GM12875 (cell line): ENCODE results near the gene AP2A2.

Experiments used
- H3K4me3 ChIP-seq: one replicate; pipeline ENCODE4 v1.5.1; 2011; ENCODE audit warnings: low read depth, low read length, control low read depth
- TF ChIP-seq, protein P1 (sequence below): IDR thresholded peaks from 2 replicates; pipeline ENCODE4 v1.5.1; 2011; ENCODE audit warnings: low read depth, mild to moderate bottlenecking, control low read depth, inconsistent platforms, low read length, moderate library complexity, borderline replicate concordance; ENCODE audit not compliant: insufficient read depth

The AP2A2 gene

DNA sequence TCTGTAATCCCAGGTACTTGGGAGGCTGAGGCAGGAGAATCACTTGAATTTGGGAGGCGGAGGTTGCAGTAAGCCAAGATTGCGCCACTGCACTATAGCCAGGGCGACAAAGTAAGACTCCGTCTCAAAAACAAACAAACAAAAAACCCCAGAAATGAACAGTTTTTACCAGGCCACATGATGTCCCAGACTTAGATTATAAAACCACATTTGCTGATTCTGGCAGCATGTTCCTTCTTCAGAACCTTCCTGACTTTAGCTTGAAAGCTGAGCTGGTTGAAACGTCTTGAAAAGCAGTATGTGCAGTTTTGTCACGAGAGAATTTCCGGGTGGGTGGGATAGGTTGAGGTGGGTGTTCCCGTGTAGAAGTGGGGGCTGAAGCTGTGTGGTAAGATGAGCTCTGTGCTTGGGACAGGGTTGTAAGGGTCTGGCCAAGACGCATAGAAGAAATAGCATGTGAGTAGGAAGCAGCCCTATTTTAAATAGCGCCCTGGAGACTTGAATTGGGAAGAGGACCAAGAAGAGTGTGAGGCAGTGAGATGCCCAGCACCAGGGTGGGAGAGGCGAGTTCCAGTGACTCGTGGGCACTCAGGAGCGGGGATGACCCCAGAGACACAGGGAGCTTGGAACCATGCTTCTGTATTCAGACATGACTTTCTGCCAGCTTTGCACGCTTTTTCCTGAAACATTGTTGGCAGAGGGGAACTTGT, 7.6 kb downstream of the AP2A2 start:
- TF ChIP-seq, protein P1, sequence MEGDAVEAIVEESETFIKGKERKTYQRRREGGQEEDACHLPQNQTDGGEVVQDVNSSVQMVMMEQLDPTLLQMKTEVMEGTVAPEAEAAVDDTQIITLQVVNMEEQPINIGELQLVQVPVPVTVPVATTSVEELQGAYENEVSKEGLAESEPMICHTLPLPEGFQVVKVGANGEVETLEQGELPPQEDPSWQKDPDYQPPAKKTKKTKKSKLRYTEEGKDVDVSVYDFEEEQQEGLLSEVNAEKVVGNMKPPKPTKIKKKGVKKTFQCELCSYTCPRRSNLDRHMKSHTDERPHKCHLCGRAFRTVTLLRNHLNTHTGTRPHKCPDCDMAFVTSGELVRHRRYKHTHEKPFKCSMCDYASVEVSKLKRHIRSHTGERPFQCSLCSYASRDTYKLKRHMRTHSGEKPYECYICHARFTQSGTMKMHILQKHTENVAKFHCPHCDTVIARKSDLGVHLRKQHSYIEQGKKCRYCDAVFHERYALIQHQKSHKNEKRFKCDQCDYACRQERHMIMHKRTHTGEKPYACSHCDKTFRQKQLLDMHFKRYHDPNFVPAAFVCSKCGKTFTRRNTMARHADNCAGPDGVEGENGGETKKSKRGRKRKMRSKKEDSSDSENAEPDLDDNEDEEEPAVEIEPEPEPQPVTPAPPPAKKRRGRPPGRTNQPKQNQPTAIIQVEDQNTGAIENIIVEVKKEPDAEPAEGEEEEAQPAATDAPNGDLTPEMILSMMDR: no peak
- H3K4me3 ChIP-seq: no peak overlapping the region

DNA sequence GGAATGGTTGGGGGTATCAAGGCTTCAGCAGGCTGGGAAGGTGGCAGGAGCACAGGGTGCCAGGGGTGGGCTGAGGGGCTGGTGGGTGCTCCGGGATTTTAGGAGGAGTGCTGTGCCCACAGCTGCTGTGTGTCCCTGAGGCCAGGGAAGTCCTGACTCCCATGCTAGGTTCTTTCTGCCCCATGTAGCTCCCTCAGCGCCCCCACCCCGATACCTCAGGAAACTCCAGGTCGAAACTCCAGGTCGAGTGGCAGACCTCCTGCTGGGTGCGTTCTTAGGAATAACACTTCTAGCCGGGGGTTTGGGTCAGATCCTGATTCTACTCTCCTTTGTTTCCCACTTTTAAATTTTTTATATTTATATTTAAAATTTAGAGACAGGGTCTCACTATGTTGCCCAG, 8.3 kb downstream of the AP2A2 start:
- TF ChIP-seq, protein P1: no peak
- no peak overlapping the region for H3K4me3 ChIP-seq

DNA sequence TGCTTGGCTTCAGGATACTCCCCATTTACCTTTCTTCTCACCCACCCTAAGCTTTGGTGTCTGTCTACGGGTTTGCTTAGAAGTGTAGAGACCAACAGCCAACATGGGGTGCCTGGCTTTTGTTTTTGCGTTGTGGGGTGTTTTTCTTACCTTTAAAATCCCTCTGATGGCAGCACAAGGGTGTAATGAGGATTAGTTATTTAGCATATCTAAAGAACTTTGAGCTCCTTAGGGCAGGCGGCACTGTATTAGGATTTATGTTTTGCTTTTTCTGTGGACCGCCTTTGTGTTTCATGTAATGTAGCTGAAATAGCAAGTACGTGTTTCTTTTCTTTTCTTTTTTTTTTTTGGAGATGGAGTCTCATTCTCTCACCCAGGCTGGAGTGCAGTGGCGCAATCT, 8.9 kb downstream of the AP2A2 start:
- H3K4me3 ChIP-seq: no peak overlapping the region
- TF ChIP-seq, protein P1: no peak

DNA sequence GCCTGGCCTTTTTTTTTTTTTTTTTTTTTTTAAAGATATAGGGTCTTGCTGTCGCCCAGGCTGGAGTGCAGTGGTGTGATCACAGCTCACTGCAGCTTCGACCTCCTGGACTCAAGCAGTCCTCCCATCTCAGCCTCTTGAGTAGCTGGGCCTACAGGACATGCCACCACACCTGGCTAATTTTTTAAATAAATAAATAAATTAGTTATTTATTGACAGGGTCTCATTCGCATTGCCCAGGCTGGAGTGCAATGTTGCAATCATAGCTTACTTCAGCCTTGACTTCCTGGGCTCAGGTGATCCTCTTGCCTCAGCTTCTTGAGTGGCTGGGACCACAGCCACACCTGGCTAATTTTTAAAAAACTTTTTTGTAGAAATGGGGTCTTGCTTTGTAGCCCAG, 10.5 kb downstream of the AP2A2 start:
- H3K4me3 ChIP-seq: no peak overlapping the region
- TF ChIP-seq, protein P1: no peak

DNA sequence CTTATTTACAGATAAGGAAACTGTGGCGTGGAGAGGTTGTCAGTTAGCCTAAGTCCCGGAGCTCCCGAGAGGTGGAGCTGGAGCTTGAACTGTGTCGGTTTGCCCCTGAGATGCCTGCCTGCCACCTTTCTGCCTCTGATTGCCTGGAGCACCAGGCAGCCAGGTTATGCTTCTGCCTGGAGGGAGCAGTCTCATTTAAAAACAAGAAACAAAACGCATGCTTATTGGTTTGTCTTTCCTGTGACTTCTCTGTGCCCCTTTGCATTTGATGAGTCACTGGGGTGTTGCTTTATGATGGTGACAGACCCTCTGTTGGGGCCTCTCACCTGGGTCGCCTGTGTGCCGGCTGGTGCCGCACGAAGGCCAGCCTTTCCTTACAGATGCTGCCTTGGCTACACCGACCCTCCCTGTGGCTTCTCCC, 12.2 kb downstream of the AP2A2 start:
- H3K4me3 ChIP-seq: no peak overlapping the region
- TF ChIP-seq, protein P1: no peak

DNA sequence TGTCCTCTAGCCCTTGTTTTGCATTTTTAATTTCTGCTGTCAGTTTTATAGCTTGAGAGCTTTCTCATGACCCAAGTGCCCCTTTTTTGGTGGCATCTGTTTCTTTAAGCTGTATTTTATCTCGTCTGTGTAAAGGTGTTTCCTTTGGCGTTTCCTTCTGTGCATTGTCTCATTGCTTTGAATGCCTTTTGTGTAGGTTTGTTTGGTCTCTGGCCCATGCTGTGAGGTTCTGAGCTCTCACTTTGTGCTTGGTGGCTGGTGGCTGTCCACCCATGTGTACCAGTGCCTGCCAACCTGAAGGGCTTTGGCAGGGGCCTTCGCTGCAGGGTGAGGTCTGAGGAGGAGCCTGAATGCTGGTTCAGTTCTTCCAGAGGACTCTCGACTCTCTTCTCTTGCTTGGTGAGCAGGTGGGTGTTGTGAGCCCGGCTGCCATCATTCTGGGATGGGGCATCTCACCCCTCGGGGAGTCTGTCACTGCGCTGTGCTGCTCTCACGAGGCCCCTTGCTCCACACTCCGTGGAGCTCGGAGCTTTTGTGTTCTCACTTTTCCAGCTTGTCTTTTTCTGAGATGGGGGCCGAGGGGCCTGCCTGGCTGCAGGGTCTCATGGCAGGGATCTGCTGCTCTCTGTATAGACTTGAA, 14.9 kb downstream of the AP2A2 start:
- no peak overlapping the region for H3K4me3 ChIP-seq
- TF ChIP-seq, protein P1: no peak

DNA sequence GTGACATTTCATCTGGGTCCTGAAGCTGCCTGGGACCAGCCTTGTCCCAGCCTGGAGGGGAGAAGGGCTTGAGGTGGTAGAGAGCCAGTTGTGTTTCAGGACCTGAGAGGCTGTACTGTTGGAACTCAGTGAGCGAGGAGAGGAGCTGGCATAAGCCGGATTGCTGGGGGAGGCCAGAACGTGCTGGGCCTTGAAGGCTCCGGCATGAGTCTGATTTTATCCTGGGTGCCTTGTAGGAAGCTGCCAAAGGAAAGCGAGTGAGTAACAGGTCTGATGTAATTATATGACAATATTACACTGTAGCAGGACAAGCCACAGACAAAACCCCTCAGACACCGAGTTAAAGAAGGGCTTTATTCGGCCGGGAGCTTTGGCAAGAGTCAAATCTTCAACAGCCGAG, 17.2 kb downstream of the AP2A2 start:
- TF ChIP-seq, protein P1: no peak
- no peak overlapping the region for H3K4me3 ChIP-seq
